ENCODE data around the gene KDF1.

KDF1 gene

GRCh38 chr1:26978901-26979300, 18.6 kb upstream of the KDF1 start:
- H4K20me1 ChIP-seq (ENCODE audit: insufficient read depth, low read length): no peaks in the 10 kb centered on the region
- no peaks in the 10 kb centered on the region for H3K79me2 ChIP-seq (ENCODE audit: low read length)
- no peak overlapping the region for H3K27ac ChIP-seq (ENCODE audit: low read length)
- no peaks in the 10 kb centered on the region for H3K9me3 ChIP-seq (ENCODE audit: insufficient read depth, low read length)
- no peak overlapping the region for H3K4me3 ChIP-seq (ENCODE audit: low read length)
- no peaks in the 10 kb centered on the region for H3K27me3 ChIP-seq (ENCODE audit: low read depth, low read length)
- TF ChIP-seq EZH2phosphoT487 (IDR thresholded peaks at IDR 0.05; ENCODE audit: low read depth): no peak
- no peak for TF ChIP-seq CTCF (IDR thresholded peaks at IDR 0.05; ENCODE audit: low read depth, low read length)
- H3K36me3 ChIP-seq (replicated peaks; ENCODE audit: low read depth, low read length): no peaks in the 10 kb centered on the region
- no peak overlapping the region for H2AFZ ChIP-seq (ENCODE audit: low read depth, low read length)
- no peak overlapping the region for H3K4me2 ChIP-seq (ENCODE audit: low read length)
- no peaks in the 10 kb centered on the region for H3K4me1 ChIP-seq (ENCODE audit: low read length)
- H3K9ac ChIP-seq (ENCODE audit: low read length): no peak overlapping the region

GRCh38 chr1:26976621-26977510, 16.6 kb upstream of the KDF1 start:
- Histone ChIP-seq H2AFZ (ENCODE audit: low read depth, low read length) (no peak overlapping the region), H3K4me2 (ENCODE audit: low read length) (no peak overlapping the region), H3K4me1 (ENCODE audit: low read length) (no peaks in the 10 kb centered on the region), H3K4me3 (ENCODE audit: low read length) (no peak overlapping the region), H3K36me3 (replicated peaks; ENCODE audit: low read depth, low read length) (no peaks in the 10 kb centered on the region), H3K79me2 (ENCODE audit: low read length) (no peaks in the 10 kb centered on the region), H3K27me3 (ENCODE audit: low read depth, low read length) (no peaks in the 10 kb centered on the region), H4K20me1 (ENCODE audit: insufficient read depth, low read length) (no peaks in the 10 kb centered on the region), H3K27ac (ENCODE audit: low read length) (no peak overlapping the region), H3K9ac (ENCODE audit: low read length) (no peak overlapping the region), H3K9me3 (ENCODE audit: insufficient read depth, low read length) (no peaks in the 10 kb centered on the region)
- TF ChIP-seq CTCF (IDR thresholded peaks at IDR 0.05; ENCODE audit: low read depth, low read length) (no peak), EZH2phosphoT487 (IDR thresholded peaks at IDR 0.05; ENCODE audit: low read depth) (no peak)

- H3K4me2 ChIP-seq (ENCODE audit: low read length): no peak overlapping the region
Observed at GRCh38 chr1:26972821-26973220, 12.6 kb upstream of the KDF1 start.

More at GRCh38 chr1:26972821-26973220, 12.6 kb upstream of the KDF1 start:
- H3K27ac ChIP-seq (ENCODE audit: low read length): no peak overlapping the region
- no peak for TF ChIP-seq EZH2phosphoT487 (IDR thresholded peaks at IDR 0.05; ENCODE audit: low read depth)
- no peak for TF ChIP-seq CTCF (IDR thresholded peaks at IDR 0.05; ENCODE audit: low read depth, low read length)
- no peaks in the 10 kb centered on the region for H3K36me3 ChIP-seq (replicated peaks; ENCODE audit: low read depth, low read length)
- H4K20me1 ChIP-seq (ENCODE audit: insufficient read depth, low read length): no peaks in the 10 kb centered on the region
- no peaks in the 10 kb centered on the region for H3K4me1 ChIP-seq (ENCODE audit: low read length)
- no peak overlapping the region for H3K9ac ChIP-seq (ENCODE audit: low read length)
- H3K4me3 ChIP-seq (ENCODE audit: low read length): no peak overlapping the region
- H3K79me2 ChIP-seq (ENCODE audit: low read length): no peaks in the 10 kb centered on the region
- no peak overlapping the region for H2AFZ ChIP-seq (ENCODE audit: low read depth, low read length)
- no peaks in the 10 kb centered on the region for H3K27me3 ChIP-seq (ENCODE audit: low read depth, low read length)
- no peaks in the 10 kb centered on the region for H3K9me3 ChIP-seq (ENCODE audit: insufficient read depth, low read length)
